GM12878 (cell line): Measurements from ENCODE around the gene GOLGA2. TPM values are rescaled to one million over a fixed set of nuclear protein-coding genes. Genes with fewer than 3 reads are reported as not detected.

Experiments used
- ATAC-seq: fragments of 200-7000 bp; cut with Tn5 transposase; 3 replicates; pipeline ENCODE4 v1.9.1; 2020; ENCODE audit warnings: mild to moderate bottlenecking, moderate library complexity
- BruUV-seq: library from RNA; stranded (reverse); fragments of 400-500 nt; replicated peaks from 2 replicates; lab custom pipeline; 2021; lab: Mats Ljungman, UMichigan
- CTCF ChIA-PET: fragments of 300-600 bp; sonication (Branson Sonifier 250); formaldehyde crosslinking; extraction: SDS; loops from one replicate; lab custom pipeline; 2021; ENCODE audit warnings: inconsistent platforms; lab: Yijun Ruan, JAX
- POLR2A ChIA-PET: fragments of 350-600 bp; formaldehyde crosslinking; extraction: SDS; loops from one replicate; lab custom pipeline; 2021; ENCODE audit warnings: inconsistent platforms; lab: Charles Lee
- RAD21 ChIA-PET: fragments of 300-600 bp; sonication (Branson Sonifier 250); formaldehyde crosslinking; loops from one replicate; lab custom pipeline; 2023; ENCODE audit warnings: antibody characterized with exemption; ENCODE audit not compliant: unreplicated experiment; lab: Charles Lee
- SMC1A ChIA-PET: fragments of 300-600 bp; sonication (Branson Sonifier 250); formaldehyde crosslinking; loops from one replicate; lab custom pipeline; 2023; ENCODE audit not compliant: unreplicated experiment, uncharacterized antibody; lab: Charles Lee
- DNase-seq: peaks from one replicate; pipeline ENCODE4 v3.0.0-alpha.2; 2011; ENCODE audit warnings: low read depth, low spot score
- FAIRE-seq: peaks from 3 replicates; lab custom pipeline; 2011; peaks lifted over from hg19 to GRCh38; lab: Jason Lieb, UNC
- H2AFZ ChIP-seq: 2 replicates; pipeline ENCODE4 v1.6.0; 2011; ENCODE audit warnings: low read depth, low read length, control low read depth; ENCODE audit not compliant: control insufficient read depth
- H3K27ac ChIP-seq: 2 replicates; pipeline ENCODE4 v1.5.1; 2011; ENCODE audit warnings: control low read depth; ENCODE audit not compliant: control insufficient read depth, insufficient read depth
- H3K27me3 ChIP-seq, 2 experiments: replicated peaks in 1 of 2; 2 replicates each; pipeline versions ENCODE4 v1.6.0 to v1.6.1; 2011; ENCODE audit warnings: low read length in 1 of 2; ENCODE audit not compliant: control insufficient read depth in 2 of 2, insufficient read depth in 2 of 2
- H3K36me3 ChIP-seq, 2 experiments: 2 replicates each; pipeline ENCODE4 v1.5.1; 2011; ENCODE audit warnings: low read length in 1 of 2; ENCODE audit not compliant: control insufficient read depth in 2 of 2, insufficient read depth in 2 of 2
- H3K4me1 ChIP-seq: 2 replicates; pipeline ENCODE4 v1.6.1; 2011; ENCODE audit warnings: mild to moderate bottlenecking, low read length, moderate library complexity, mixed read lengths; ENCODE audit not compliant: control insufficient read depth, insufficient read depth
- H3K4me2 ChIP-seq: 2 replicates; pipeline ENCODE4 v1.6.0; 2011; ENCODE audit warnings: control low read depth; ENCODE audit not compliant: control insufficient read depth, insufficient read depth
- H3K4me3 ChIP-seq: fragments of 200-600 bp; sonication (generic); 2 replicates; pipeline ENCODE4 v1.5.1; 2016
- H3K79me2 ChIP-seq: 2 replicates; pipeline ENCODE4 v1.6.0; 2011; ENCODE audit warnings: low read length; ENCODE audit not compliant: control insufficient read depth, insufficient read depth
- H3K9ac ChIP-seq: 2 replicates; pipeline ENCODE4 v1.8.0; 2011; ENCODE audit warnings: low read length, control low read depth, mixed read lengths; ENCODE audit not compliant: control insufficient read depth, insufficient read depth
- H3K9me3 ChIP-seq: replicated peaks from 3 replicates; pipeline ENCODE4 v1.5.1; 2011; ENCODE audit warnings: mild to moderate bottlenecking, low read length; ENCODE audit not compliant: control insufficient read depth, insufficient read depth
- H4K20me1 ChIP-seq: 2 replicates; pipeline ENCODE4 v1.6.0; 2011; ENCODE audit not compliant: control insufficient read depth, insufficient read depth
- ATF7 ChIP-seq: fragments of 450-650 bp; IDR thresholded peaks from 2 replicates; pipeline ENCODE4 v1.6.1; 2016; ENCODE audit warnings: low read depth, mild to moderate bottlenecking
- BACH1 ChIP-seq: fragments of 450-650 bp; IDR thresholded peaks from 2 replicates; pipeline ENCODE4 v1.6.1; 2017; ENCODE audit warnings: mild to moderate bottlenecking, borderline replicate concordance
- BCL3 ChIP-seq: IDR thresholded peaks from 2 replicates; pipeline ENCODE4 v1.6.1; 2011; ENCODE audit warnings: borderline replicate concordance, low read depth, mild to moderate bottlenecking, moderate library complexity, low read length; ENCODE audit not compliant: insufficient read depth, poor library complexity, severe bottlenecking
- DPF2 ChIP-seq: fragments of 450-650 bp; IDR thresholded peaks from 2 replicates; pipeline ENCODE4 v1.6.1; 2017; ENCODE audit warnings: mild to moderate bottlenecking
- E2F4 ChIP-seq: IDR thresholded peaks from 2 replicates; pipeline ENCODE4 v1.6.1; 2012; ENCODE audit warnings: low read depth, low read length, improper control_type of control experiment
- ETV6 ChIP-seq, 2 experiments: fragments of 450-650 bp in 1 of 2; IDR thresholded peaks in 1 of 2; conservative IDR thresholded peaks in 1 of 2; 2 replicates each; pipeline ENCODE4 v1.6.1; 2014; ENCODE audit warnings: antibody characterized with exemption in 1 of 2, borderline replicate concordance in 1 of 2, low read depth in 1 of 2, mild to moderate bottlenecking in 1 of 2, moderate library complexity in 1 of 2
- GABPA ChIP-seq: IDR thresholded peaks from 2 replicates; pipeline ENCODE4 v1.6.1; 2014; ENCODE audit warnings: antibody characterized with exemption, low read depth, mild to moderate bottlenecking, inconsistent platforms
- MYB ChIP-seq: fragments of 150-350 bp; IDR thresholded peaks from 2 replicates; pipeline ENCODE4 v1.6.1; 2014; ENCODE audit warnings: mild to moderate bottlenecking, low read depth, low read length, borderline replicate concordance
- POLR2AphosphoS5 ChIP-seq: IDR thresholded peaks from 2 replicates; pipeline ENCODE4 v1.6.1; 2011; ENCODE audit warnings: mild to moderate bottlenecking, low read length, inconsistent platforms
- RELA ChIP-seq: fragments of 450-650 bp; IDR thresholded peaks from 2 replicates; pipeline ENCODE4 v1.8.0; 2014; ENCODE audit warnings: borderline replicate concordance; ENCODE audit not compliant: partially characterized antibody
- RUNX3 ChIP-seq: IDR thresholded peaks from 2 replicates; pipeline ENCODE4 v1.6.1; 2012; ENCODE audit warnings: low read length, inconsistent platforms
- SIN3A ChIP-seq: IDR thresholded peaks from 2 replicates; pipeline ENCODE4 v1.6.1; 2012; ENCODE audit warnings: low read depth, low read length, improper control_type of control experiment
- SMAD5 ChIP-seq: IDR thresholded peaks from 2 replicates; pipeline ENCODE4 v1.6.1; 2016; ENCODE audit warnings: antibody characterized with exemption, low read depth
- ZNF217 ChIP-seq: fragments of 450-650 bp; IDR thresholded peaks from 2 replicates; pipeline ENCODE4 v1.6.1; 2017; ENCODE audit warnings: antibody characterized with exemption, mild to moderate bottlenecking
- ZSCAN29 ChIP-seq: fragments of 450-650 bp; IDR thresholded peaks from 2 replicates; pipeline ENCODE4 v1.6.1; 2017; ENCODE audit warnings: mild to moderate bottlenecking, moderate library complexity
- WGBS: methylation state at CpG from one replicate; pipeline ENCODE4 v1.1.6; 2016; ENCODE audit warnings: low lambda C conversion rate; ENCODE audit not compliant: insufficient replicate concordance, insufficient coverage; ENCODE audit errors: missing lambda C conversion rate; 5-methylcytosine and 5-hydroxymethylcytosine counted together
- in situ Hi-C: fragments of 300-500 bp; cut with MboI; formaldehyde crosslinking; loops from 9 replicates; pipeline ENCODE4 v1.14.3; 2018; ENCODE audit warnings: mixed read lengths
- intact Hi-C: fragments of 100-400 bp; cut with micrococcal nuclease; formaldehyde crosslinking; loops from one replicate; pipeline ENCODE4 v1.14.2; 2022; ENCODE audit not compliant: unreplicated experiment
- polyA plus RNA-seq, 11 experiments: library from polyadenylated mRNA; depleted of rRNA in 4 of 11; unstranded in 6 of 11; stranded (reverse) in 5 of 11; fragments of >200 nt; fragmentation: Nextera tagmentation in 4 of 11; fragmentation: Illumina TruSeq in 1 of 11; extraction: Ambion mirVana in 4 of 11; extraction: Trizol in 1 of 11; gene quantifications; 1 replicate in 1 of 11; 2 replicates in 10 of 11; pipeline versions ENCODE4 v1.2.1 to v1.2.3, GENCODE V29; 2011 to 2016; ENCODE audit warnings: inconsistent platforms in 2 of 11, missing spikeins in 2 of 11, low read depth in 1 of 11
- total RNA-seq, 4 experiments: library from RNA; depleted of rRNA in 3 of 4; stranded (reverse); fragments of >200 nt in 3 of 4; fragmentation: Illumina TruSeq in 1 of 4; extraction: Trizol in 1 of 4; gene quantifications; 2 replicates each; pipeline versions ENCODE4 v1.2.1 to v1.2.3, GENCODE V29; 2013 to 2021

GOLGA2 gene
- total and polyA plus RNA-seq, 10 of the 15 experiments (the other 5 are each of a cell fraction or from before 2014, with no cell fraction given): 5.9 to 32.6 (median 19.7) TPM

DNA sequence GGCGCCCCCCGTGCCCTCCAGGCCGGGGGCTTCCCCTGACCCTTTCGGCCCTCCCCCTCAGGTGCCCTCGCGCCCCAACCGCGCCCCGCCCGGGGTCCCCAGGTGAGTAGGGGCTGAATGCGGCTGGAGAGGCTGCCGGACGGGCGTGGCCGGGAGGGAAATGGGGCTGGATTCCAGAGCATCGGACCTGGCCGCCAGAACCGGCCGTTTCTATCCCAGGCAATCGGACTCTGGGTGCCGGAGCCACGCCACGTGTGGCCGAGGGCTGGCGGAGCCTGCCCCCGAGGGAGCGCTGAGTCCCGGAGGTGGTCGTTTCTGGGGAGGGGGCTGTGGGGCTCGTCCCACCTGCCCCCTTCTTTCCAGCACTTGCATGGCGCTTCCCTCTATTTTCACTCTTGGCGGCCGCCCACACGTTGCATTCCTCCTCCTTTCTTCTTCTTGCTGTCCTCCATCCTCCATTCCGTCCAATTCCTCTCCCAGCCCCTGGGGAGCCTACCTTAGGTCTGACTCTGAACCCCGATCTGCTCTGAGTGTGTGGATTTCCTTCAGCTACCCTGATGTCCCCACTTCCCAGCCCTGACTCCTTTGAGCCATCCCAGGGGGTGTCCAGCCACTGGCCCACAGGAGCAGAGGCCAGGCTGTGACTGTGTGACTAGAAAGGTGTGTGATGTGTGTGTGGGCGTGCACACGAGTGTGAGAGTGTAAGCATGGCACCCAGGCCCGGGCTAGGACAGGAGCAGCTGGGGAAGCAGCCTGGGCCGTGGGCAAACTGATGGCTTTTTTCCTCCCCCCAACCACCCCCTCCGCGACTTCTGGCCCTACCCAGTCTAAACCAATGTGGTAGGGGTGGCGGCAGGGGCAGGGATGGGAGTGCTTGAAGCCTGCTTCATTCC is 24.7 kb downstream of the GOLGA2 start:
- ChIA-PET CTCF (interaction anchor here (0.7 to 1.8 kb wide), 4 partner anchors 8 to 90 kb away, joined by 3 to 9 read pairs (median 3); no protein-coding TSS in a partner anchor), RAD21 (no interaction called here), SMC1A (interaction anchor here (1.4 kb wide), 1 partner anchor 10 kb away, joined by 3 read pairs; no protein-coding TSS in a partner anchor), POLR2A (interaction anchor here (0.9 to 1.4 kb wide), 2 partner anchors 25 to 27 kb away, joined by 3 read pairs; partner anchors contain the start of genes GOLGA2 and SWI5)
- BruUV-seq: no TSS peak
- Histone ChIP-seq H4K20me1 (no peaks in the 10 kb centered on the region), H3K36me3 (no peaks in the 10 kb centered on the region), H3K4me1 (no peaks in the 10 kb centered on the region), H2AFZ (peak overlapping the region; percentile 28), H3K27ac (no peak overlapping the region), H3K9me3 (no peaks in the 10 kb centered on the region), H3K79me2 (no peaks in the 10 kb centered on the region), H3K9ac (no peak overlapping the region), H3K27me3 (peaks cover 0 to 3% of the 10 kb centered on the region in 2 experiments; a peak in 2 of 4 replicates), H3K4me2 (peak overlapping the region; percentile 58), H3K4me3 (peak overlapping the region; percentile 64; the same call in 1 of the 2 replicates)
- DNase-seq (no peak), FAIRE-seq (no peak), ATAC-seq (no peak)
- in situ Hi-C loops (no loop called here), intact Hi-C loops (no loop called here)
- 15% methylated on average over 25 of the region's 43 CpGs for WGBS
- no peak for TF ChIP-seq BACH1
- no peak for TF ChIP-seq POLR2AphosphoS5
- TF ChIP-seq ZSCAN29: no peak
- no peak for TF ChIP-seq E2F4
- TF ChIP-seq ETV6 (conservative IDR thresholded peaks at IDR 0.05 in 1 of 2, IDR thresholded peaks at IDR 0.05 in 1 of 2; ENCODE audit: borderline replicate concordance in 1 of 2, low read depth in 1 of 2): no peak
- no peak for TF ChIP-seq MYB
- TF ChIP-seq BCL3: no peak
- TF ChIP-seq SMAD5: no peak
- TF ChIP-seq RUNX3: no peak
- no peak for TF ChIP-seq RELA
- TF ChIP-seq SIN3A: no peak
- TF ChIP-seq ZNF217: no peak
- no peak for TF ChIP-seq ATF7
- TF ChIP-seq GABPA: no peak
- no peak for TF ChIP-seq DPF2
